K562 (cell line): Measurements from ENCODE around the gene MRGPRD. TPM values are rescaled to one million over a fixed set of nuclear protein-coding genes. Genes with fewer than 3 reads are reported as not detected.

Source experiments
- ATAC-seq: fragments of 200-7000 bp; cut with Tn5 transposase; 3 replicates; pipeline ENCODE4 v1.9.1; 2020; ENCODE audit warnings: moderate library complexity
- BruUV-seq: library from RNA; stranded (reverse); fragments of 400-500 nt; replicated peaks from 2 replicates; lab custom pipeline; 2021; lab: Mats Ljungman, UMichigan
- CTCF ChIA-PET: fragments of 300-600 bp; formaldehyde crosslinking; extraction: SDS; loops from one replicate; lab custom pipeline; 2021; ENCODE audit warnings: low intra/inter-chr PET ratio; lab: Yijun Ruan, JAX
- POLR2A ChIA-PET: fragments of 300-600, 350-650 bp; sonication (Branson Sonifier 250); formaldehyde crosslinking; extraction: SDS; loops from one replicate; lab custom pipeline; 2021; ENCODE audit warnings: antibody characterized with exemption, inconsistent platforms; lab: Yijun Ruan, JAX
- DNase-seq, 4 experiments: peaks; one replicate each; pipeline versions ENCODE4 v3.0.0 to v3.0.0-alpha.2; 2011 to 2018; ENCODE audit warnings: low spot score in 3 of 4, mixed read lengths in 3 of 4; ENCODE audit errors: extremely low read depth in 1 of 4
- FAIRE-seq: peaks from 2 replicates; lab custom pipeline; 2011; peaks lifted over from hg19 to GRCh38; lab: Jason Lieb, UNC
- H2AFZ ChIP-seq: 2 replicates; pipeline ENCODE4 v1.6.0; 2011; ENCODE audit warnings: low read depth, low read length, control low read depth, inconsistent platforms
- H3K27ac ChIP-seq: fragments of 200-600 bp; 3 replicates; pipeline ENCODE4 v1.8.0; 2011; ENCODE audit warnings: low read depth, mild to moderate bottlenecking, control low read depth, inconsistent platforms, low read length, moderate library complexity, mixed read lengths; ENCODE audit errors: extremely low read depth
- H3K27me3 ChIP-seq, 2 experiments: fragments of 300-600 bp in 1 of 2; 2 replicates in 1 of 2; 3 replicates in 1 of 2; pipeline versions ENCODE4 v1.6.0 to v1.8.0; 2011; ENCODE audit warnings: inconsistent platforms in 2 of 2, low read length in 2 of 2, mild to moderate bottlenecking in 1 of 2, mixed read lengths in 1 of 2, moderate library complexity in 1 of 2; ENCODE audit not compliant: control insufficient read depth in 2 of 2, insufficient read depth in 2 of 2
- H3K36me3 ChIP-seq: fragments of 300-600 bp; 3 replicates; pipeline ENCODE4 v1.8.0; 2011; ENCODE audit warnings: mild to moderate bottlenecking, low read length, inconsistent platforms; ENCODE audit not compliant: control insufficient read depth, insufficient read depth
- H3K4me1 ChIP-seq, 2 experiments: fragments of 200-600 bp in 1 of 2; replicated peaks in 1 of 2; 2 replicates in 1 of 2; 3 replicates in 1 of 2; pipeline versions ENCODE4 v1.5.1 to v1.8.0; 2011; ENCODE audit warnings: inconsistent platforms in 2 of 2, low read length in 2 of 2, mild to moderate bottlenecking in 1 of 2, mixed read lengths in 1 of 2, moderate library complexity in 1 of 2; ENCODE audit not compliant: control insufficient read depth in 2 of 2, insufficient read depth in 2 of 2
- H3K4me2 ChIP-seq: 2 replicates; pipeline ENCODE4 v1.6.1; 2011; ENCODE audit warnings: low read length, control low read depth, inconsistent platforms, mixed read lengths; ENCODE audit not compliant: insufficient read depth
- H3K4me3 ChIP-seq: fragments of 200-600 bp; sonication (generic), shearing (Covaris generic); 2 replicates; pipeline ENCODE4 v1.5.1; 2016; ENCODE audit warnings: control low read depth, inconsistent platforms
- H3K79me2 ChIP-seq: fragments of 200-600 bp; 3 replicates; pipeline ENCODE4 v1.8.0; 2011; ENCODE audit warnings: low read length, inconsistent platforms; ENCODE audit not compliant: control insufficient read depth, insufficient read depth
- H3K9ac ChIP-seq, 2 experiments: 2 replicates each; pipeline versions ENCODE4 v1.6.0 to v1.6.1; 2011; ENCODE audit warnings: low read depth in 2 of 2, low read length in 2 of 2, control low read depth in 1 of 2, inconsistent platforms in 1 of 2, mild to moderate bottlenecking in 1 of 2, mixed read lengths in 1 of 2; ENCODE audit not compliant: insufficient read depth in 1 of 2
- H3K9me1 ChIP-seq: one replicate; pipeline ENCODE4 v1.6.0; 2011; ENCODE audit warnings: inconsistent platforms, mild to moderate bottlenecking, low read length, moderate library complexity; ENCODE audit not compliant: control insufficient read depth, insufficient read depth
- H3K9me3 ChIP-seq: replicated peaks from 2 replicates; pipeline ENCODE4 v1.5.1; 2011; ENCODE audit warnings: low read depth, low read length, inconsistent platforms; ENCODE audit not compliant: control insufficient read depth, insufficient read depth
- H4K20me1 ChIP-seq: replicated peaks from 2 replicates; pipeline ENCODE4 v1.6.1; 2011; ENCODE audit warnings: low read length, inconsistent platforms, mixed read lengths; ENCODE audit not compliant: control insufficient read depth, insufficient read depth
- C11orf30 ChIP-seq: fragments of 450-650 bp; IDR thresholded peaks from 2 replicates; pipeline ENCODE4 v1.6.1; 2016; ENCODE audit warnings: low read depth, mild to moderate bottlenecking
- CBFA2T2 ChIP-seq: fragments of 450-650 bp; conservative IDR thresholded peaks from 2 replicates; pipeline ENCODE4 v1.6.1; 2017; ENCODE audit warnings: mild to moderate bottlenecking
- HDAC1 ChIP-seq, 2 experiments: fragments of 450-650 bp; IDR thresholded peaks; 2 replicates each; pipeline ENCODE4 v1.6.1; 2016 to 2017; ENCODE audit warnings: inconsistent platforms in 1 of 2, mild to moderate bottlenecking in 1 of 2, moderate library complexity in 1 of 2
- JUND ChIP-seq, 2 experiments: IDR thresholded peaks; 2 replicates in 1 of 2; 3 replicates in 1 of 2; pipeline ENCODE4 v1.6.1; 2011; ENCODE audit warnings: borderline replicate concordance in 2 of 2, low read depth in 2 of 2, low read length in 2 of 2, improper control_type of control experiment in 1 of 2, missing biosample characterization in 1 of 2, missing genetic modification characterization in 1 of 2, missing genetic modification reagents in 1 of 2
- KLF13 ChIP-seq: fragments of 450-650 bp; IDR thresholded peaks from 2 replicates; pipeline ENCODE4 v1.6.1; 2016; ENCODE audit warnings: missing genetic modification characterization, low read depth, mild to moderate bottlenecking, missing compliant biosample characterization, moderate library complexity, borderline replicate concordance
- ZNF184 ChIP-seq: sonication (generic); formaldehyde crosslinking; IDR thresholded peaks from 2 replicates; pipeline ENCODE4 v1.5.0; 2020; ENCODE audit warnings: missing genetic modification reagents
- ZNF695 ChIP-seq: fragments of 450-650 bp; formaldehyde crosslinking; IDR thresholded peaks from 2 replicates; pipeline ENCODE4 v1.4.0; 2020; ENCODE audit warnings: mild to moderate bottlenecking, moderate library complexity
- WGBS: fragments of 100-300 bp; shearing (Covaris generic); methylation state at CpG from one replicate; pipeline ENCODE4 v1.1.6; 2016; ENCODE audit warnings: low coverage, mixed read lengths; ENCODE audit not compliant: insufficient coverage; ENCODE audit errors: missing lambda C conversion rate; 5-methylcytosine and 5-hydroxymethylcytosine counted together
- in situ Hi-C: fragments of 300-500 bp; cut with MboI; formaldehyde crosslinking; loops from 4 replicates; pipeline ENCODE4 v1.15.0; 2018; ENCODE audit warnings: inconsistent platforms, mixed read lengths
- intact Hi-C: fragments of 100-400 bp; cut with micrococcal nuclease; formaldehyde crosslinking; loops from 2 replicates; pipeline ENCODE4 v1.14.2; 2022
- polyA plus RNA-seq, 8 experiments: library from polyadenylated mRNA; depleted of rRNA in 4 of 8; stranded (reverse) in 5 of 8; unstranded in 3 of 8; fragments of >200 nt; fragmentation: Nextera tagmentation in 2 of 8; fragmentation: Illumina TruSeq in 1 of 8; extraction: Ambion mirVana in 2 of 8; extraction: Trizol in 1 of 8; gene quantifications; 2 replicates each; pipeline versions ENCODE4 v1.2.1 to v1.2.3, GENCODE V29; 2011 to 2014; ENCODE audit warnings: inconsistent platforms in 1 of 8, missing spikeins in 1 of 8
- total RNA-seq, 7 experiments: library from RNA; depleted of rRNA in 6 of 7; stranded (reverse); fragments of >200 nt in 6 of 7; fragmentation: Illumina TruSeq in 2 of 7; extraction: Trizol in 2 of 7; gene quantifications; 2 replicates each; pipeline versions ENCODE4 v1.2.1 to v1.2.3, GENCODE V29; 2011 to 2021; ENCODE audit warnings: low replicate concordance in 1 of 7
- TF ChIP-seq, protein P1 (sequence below): sonication (generic); formaldehyde crosslinking; IDR thresholded peaks from 2 replicates; pipeline ENCODE4 v1.4.0; 2020; ENCODE audit warnings: mild to moderate bottlenecking, missing genetic modification reagents
- TF ChIP-seq, protein P2 (sequence below): fragments of 450-650 bp; IDR thresholded peaks from 2 replicates; pipeline ENCODE4 v1.6.1; 2016; ENCODE audit warnings: mild to moderate bottlenecking, moderate library complexity

The MRGPRD gene
- total and polyA plus RNA-seq, 9 of the 15 experiments (the other 6 are each of a cell fraction or from before 2014, with no cell fraction given) = not detected

DNA sequence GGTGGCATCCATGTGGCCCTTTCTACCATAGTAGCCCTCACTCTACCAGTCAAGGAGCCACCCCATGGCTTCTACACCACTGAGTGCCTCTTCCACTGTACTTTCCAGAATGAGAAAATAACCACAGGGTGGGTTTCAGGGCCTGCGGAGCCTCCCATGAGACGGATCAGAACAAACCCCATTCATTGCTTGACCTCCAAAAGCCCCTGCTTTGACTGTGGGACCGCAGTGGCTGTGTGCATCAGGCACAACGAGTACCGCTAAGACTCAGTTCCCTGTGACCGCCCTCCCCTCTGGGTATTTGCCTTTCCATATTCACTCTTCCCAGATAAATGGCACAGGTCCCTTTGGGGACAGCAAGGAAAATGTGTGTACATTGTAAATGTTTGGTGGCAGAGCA, 43.7 kb upstream of the MRGPRD start:
- intact Hi-C loops = no loop called here
- WGBS = 5% methylated on average over 6 of the region's 6 CpGs
- FAIRE-seq (no peak), DNase-seq (no peak), ATAC-seq (no peak)
- POLR2A ChIA-PET = interaction anchor here (0.7 kb wide), 1 partner anchor 218 kb away, joined by 3 read pairs; no protein-coding TSS in a partner anchor
- no peaks in the 10 kb centered on the region for H3K9me1 ChIP-seq
- H2AFZ ChIP-seq = no peak overlapping the region
- no peak overlapping the region for H3K4me3 ChIP-seq
- H3K36me3 ChIP-seq = no peaks in the 10 kb centered on the region
- peaks cover 3% of the 10 kb centered on the region; the same call in 1 of the 2 replicates for H4K20me1 ChIP-seq
- CTCF ChIA-PET = no interaction called here
- H3K27ac ChIP-seq = no peak overlapping the region
- in situ Hi-C loops = no loop called here
- peaks cover 20 to 59% of the 10 kb centered on the region in 2 experiments for H3K27me3 ChIP-seq
- H3K9me3 ChIP-seq = no peaks in the 10 kb centered on the region
- no peak overlapping the region for H3K4me2 ChIP-seq
- H3K9ac ChIP-seq = no peak overlapping the region
- no TSS peak for BruUV-seq
- peaks cover 0 to 4% of the 10 kb centered on the region in 2 experiments; a peak in 2 of 5 replicates for H3K4me1 ChIP-seq
- no peaks in the 10 kb centered on the region for H3K79me2 ChIP-seq
- no peak for TF ChIP-seq C11orf30
- TF ChIP-seq, protein P1, sequence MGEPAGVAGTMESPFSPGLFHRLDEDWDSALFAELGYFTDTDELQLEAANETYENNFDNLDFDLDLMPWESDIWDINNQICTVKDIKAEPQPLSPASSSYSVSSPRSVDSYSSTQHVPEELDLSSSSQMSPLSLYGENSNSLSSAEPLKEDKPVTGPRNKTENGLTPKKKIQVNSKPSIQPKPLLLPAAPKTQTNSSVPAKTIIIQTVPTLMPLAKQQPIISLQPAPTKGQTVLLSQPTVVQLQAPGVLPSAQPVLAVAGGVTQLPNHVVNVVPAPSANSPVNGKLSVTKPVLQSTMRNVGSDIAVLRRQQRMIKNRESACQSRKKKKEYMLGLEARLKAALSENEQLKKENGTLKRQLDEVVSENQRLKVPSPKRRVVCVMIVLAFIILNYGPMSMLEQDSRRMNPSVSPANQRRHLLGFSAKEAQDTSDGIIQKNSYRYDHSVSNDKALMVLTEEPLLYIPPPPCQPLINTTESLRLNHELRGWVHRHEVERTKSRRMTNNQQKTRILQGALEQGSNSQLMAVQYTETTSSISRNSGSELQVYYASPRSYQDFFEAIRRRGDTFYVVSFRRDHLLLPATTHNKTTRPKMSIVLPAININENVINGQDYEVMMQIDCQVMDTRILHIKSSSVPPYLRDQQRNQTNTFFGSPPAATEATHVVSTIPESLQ (CRISPR knock-in tag) = no peak
- no peak for TF ChIP-seq KLF13 (tag)
- no peak for TF ChIP-seq JUND (IDR thresholded peaks at IDR 0.05; ENCODE audit: borderline replicate concordance, low read depth, low read length)
- TF ChIP-seq JUND (tag; IDR thresholded peaks at IDR 0.05; ENCODE audit: borderline replicate concordance, low read depth, low read length) = no peak
- no peak for TF ChIP-seq ZNF184
- no peak for TF ChIP-seq ZNF695 (CRISPR knock-in tag)
- TF ChIP-seq CBFA2T2 = no peak
- TF ChIP-seq HDAC1 (IDR thresholded peaks at IDR 0.05) = no peak
- TF ChIP-seq, protein P2, sequence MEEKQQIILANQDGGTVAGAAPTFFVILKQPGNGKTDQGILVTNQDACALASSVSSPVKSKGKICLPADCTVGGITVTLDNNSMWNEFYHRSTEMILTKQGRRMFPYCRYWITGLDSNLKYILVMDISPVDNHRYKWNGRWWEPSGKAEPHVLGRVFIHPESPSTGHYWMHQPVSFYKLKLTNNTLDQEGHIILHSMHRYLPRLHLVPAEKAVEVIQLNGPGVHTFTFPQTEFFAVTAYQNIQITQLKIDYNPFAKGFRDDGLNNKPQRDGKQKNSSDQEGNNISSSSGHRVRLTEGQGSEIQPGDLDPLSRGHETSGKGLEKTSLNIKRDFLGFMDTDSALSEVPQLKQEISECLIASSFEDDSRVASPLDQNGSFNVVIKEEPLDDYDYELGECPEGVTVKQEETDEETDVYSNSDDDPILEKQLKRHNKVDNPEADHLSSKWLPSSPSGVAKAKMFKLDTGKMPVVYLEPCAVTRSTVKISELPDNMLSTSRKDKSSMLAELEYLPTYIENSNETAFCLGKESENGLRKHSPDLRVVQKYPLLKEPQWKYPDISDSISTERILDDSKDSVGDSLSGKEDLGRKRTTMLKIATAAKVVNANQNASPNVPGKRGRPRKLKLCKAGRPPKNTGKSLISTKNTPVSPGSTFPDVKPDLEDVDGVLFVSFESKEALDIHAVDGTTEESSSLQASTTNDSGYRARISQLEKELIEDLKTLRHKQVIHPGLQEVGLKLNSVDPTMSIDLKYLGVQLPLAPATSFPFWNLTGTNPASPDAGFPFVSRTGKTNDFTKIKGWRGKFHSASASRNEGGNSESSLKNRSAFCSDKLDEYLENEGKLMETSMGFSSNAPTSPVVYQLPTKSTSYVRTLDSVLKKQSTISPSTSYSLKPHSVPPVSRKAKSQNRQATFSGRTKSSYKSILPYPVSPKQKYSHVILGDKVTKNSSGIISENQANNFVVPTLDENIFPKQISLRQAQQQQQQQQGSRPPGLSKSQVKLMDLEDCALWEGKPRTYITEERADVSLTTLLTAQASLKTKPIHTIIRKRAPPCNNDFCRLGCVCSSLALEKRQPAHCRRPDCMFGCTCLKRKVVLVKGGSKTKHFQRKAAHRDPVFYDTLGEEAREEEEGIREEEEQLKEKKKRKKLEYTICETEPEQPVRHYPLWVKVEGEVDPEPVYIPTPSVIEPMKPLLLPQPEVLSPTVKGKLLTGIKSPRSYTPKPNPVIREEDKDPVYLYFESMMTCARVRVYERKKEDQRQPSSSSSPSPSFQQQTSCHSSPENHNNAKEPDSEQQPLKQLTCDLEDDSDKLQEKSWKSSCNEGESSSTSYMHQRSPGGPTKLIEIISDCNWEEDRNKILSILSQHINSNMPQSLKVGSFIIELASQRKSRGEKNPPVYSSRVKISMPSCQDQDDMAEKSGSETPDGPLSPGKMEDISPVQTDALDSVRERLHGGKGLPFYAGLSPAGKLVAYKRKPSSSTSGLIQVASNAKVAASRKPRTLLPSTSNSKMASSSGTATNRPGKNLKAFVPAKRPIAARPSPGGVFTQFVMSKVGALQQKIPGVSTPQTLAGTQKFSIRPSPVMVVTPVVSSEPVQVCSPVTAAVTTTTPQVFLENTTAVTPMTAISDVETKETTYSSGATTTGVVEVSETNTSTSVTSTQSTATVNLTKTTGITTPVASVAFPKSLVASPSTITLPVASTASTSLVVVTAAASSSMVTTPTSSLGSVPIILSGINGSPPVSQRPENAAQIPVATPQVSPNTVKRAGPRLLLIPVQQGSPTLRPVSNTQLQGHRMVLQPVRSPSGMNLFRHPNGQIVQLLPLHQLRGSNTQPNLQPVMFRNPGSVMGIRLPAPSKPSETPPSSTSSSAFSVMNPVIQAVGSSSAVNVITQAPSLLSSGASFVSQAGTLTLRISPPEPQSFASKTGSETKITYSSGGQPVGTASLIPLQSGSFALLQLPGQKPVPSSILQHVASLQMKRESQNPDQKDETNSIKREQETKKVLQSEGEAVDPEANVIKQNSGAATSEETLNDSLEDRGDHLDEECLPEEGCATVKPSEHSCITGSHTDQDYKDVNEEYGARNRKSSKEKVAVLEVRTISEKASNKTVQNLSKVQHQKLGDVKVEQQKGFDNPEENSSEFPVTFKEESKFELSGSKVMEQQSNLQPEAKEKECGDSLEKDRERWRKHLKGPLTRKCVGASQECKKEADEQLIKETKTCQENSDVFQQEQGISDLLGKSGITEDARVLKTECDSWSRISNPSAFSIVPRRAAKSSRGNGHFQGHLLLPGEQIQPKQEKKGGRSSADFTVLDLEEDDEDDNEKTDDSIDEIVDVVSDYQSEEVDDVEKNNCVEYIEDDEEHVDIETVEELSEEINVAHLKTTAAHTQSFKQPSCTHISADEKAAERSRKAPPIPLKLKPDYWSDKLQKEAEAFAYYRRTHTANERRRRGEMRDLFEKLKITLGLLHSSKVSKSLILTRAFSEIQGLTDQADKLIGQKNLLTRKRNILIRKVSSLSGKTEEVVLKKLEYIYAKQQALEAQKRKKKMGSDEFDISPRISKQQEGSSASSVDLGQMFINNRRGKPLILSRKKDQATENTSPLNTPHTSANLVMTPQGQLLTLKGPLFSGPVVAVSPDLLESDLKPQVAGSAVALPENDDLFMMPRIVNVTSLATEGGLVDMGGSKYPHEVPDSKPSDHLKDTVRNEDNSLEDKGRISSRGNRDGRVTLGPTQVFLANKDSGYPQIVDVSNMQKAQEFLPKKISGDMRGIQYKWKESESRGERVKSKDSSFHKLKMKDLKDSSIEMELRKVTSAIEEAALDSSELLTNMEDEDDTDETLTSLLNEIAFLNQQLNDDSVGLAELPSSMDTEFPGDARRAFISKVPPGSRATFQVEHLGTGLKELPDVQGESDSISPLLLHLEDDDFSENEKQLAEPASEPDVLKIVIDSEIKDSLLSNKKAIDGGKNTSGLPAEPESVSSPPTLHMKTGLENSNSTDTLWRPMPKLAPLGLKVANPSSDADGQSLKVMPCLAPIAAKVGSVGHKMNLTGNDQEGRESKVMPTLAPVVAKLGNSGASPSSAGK = no peak
